DMS153 (cell line): ENCODE results near the gene CDS2.

Source experiments
- DNase-seq: peaks from one replicate; lab custom pipeline; 2025; lab: John Stamatoyannopoulos, UW

Gene CDS2

DNA sequence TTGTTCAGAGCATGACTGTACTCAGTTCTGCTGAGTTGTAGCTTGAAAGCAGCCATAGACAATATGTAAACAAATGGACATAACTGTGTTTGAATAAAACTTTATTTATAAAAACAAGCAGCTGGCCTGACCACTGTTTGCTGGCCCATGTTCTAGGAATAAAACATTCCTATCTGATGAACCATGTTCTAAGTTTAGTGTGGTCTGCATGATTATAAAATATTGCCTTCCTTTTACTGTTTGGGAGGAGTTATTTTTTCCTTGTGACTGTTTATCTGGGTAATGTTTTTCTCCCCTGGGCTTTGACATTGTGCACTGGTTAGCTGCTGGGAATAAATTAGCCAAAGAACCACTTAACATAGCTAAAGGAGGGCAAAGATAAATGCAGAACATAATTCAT lies 55.1 kb downstream of the CDS2 start:
- DNase-seq, result no peak

DNA sequence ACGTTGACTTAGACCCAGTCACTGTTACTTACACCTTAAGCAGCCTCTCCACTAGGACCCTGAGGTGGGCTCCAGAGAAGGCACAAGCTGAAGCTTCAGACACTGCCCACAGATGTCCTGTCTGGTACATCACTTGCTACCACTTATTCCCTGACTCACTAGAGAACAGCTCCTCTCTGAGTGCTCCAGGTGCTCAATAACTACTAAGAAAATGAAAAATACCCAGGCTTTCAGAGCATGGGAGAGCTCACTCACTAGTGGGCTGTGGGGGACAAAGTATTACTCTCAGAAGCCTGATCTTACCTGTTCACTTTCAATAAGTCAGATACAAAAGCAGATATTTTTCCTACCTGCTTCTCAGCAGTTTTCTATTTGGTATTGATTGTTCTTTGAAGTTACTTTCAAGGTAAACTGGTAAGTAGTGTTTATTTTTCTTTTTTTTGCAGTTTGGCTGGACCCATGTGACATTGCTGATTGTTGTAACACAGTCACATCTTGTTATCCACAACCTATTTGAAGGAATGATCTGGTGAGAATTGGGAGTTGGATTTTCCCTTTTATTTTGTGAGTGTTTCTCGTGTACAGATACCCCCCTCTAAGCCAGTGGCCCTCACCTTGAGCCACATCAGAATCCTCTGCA lies 55.9 kb downstream of the CDS2 start:
- DNase-seq, result no peak

DNA sequence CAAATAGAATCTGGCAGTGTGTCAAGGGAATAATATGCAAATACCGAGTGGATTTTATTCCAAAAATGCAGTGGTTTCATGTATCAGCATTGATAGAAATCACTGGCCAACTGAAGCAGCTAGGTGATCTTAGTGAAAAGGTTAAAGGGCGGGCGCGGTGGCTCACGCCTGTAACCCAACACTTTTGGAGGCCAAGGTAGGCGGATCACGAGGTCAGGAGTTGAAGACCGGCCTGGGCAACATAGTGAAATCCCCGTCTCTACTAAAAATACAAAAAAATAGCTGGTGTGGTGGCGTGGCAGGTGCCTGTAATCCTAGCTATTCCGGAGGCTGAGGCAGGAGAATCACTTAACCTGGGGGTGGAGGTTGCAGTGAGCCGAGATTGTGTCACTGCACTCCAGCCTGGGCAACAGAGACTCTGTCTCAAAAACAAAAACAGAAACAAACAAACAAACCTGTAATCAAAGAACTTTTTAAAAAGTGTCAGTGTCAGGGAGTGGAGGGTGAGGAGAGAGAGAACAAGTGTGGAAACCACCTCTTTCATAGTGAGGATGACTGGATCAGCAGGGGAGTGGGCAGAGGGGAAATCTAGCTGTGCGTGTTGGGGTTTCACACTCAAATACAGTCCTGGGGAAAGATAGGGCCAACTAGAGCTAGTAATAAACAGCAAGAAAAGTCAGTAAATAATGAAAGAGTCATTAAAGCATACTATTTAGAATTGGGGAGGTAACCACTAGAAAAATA lies 57.1 kb downstream of the CDS2 start:
- no peak for DNase-seq

DNA sequence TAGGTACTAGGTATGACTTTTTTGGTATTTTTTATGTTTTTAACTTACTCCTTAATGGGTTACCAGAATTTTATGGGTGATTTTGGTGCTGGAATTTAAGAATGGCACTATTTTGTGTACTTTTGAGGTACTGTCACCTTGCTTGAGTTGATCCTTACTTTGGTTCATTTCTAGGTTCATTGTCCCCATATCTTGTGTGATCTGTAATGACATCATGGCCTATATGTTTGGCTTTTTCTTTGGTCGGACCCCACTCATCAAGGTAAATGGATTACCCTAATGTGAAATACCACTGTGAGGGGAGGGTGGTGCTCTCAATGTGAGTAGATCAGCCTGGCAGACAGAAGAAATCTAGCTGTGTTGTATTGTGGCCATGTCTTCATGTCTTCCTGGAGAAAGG lies 57.9 kb downstream of the CDS2 start:
- DNase-seq, result no peak

DNA sequence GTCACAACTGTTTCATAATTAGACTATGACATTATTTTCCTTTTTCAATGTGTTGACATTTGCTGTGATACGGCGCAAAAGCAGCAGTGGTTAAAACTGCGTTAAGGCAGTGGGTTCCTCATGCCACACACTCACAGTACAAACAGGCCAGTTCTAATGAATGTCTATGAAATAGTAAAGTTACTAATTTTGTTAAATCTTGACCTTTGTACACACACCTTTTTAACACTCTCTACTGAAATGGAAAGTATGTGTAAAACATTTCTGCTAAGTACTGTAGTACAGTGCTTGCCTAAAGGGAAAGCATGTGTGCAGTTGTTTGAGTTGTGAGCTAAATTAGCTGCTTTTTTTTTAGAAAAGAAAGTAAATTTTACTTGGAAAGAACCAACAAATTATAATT lies 60.3 kb downstream of the CDS2 start:
- no peak for DNase-seq

DNA sequence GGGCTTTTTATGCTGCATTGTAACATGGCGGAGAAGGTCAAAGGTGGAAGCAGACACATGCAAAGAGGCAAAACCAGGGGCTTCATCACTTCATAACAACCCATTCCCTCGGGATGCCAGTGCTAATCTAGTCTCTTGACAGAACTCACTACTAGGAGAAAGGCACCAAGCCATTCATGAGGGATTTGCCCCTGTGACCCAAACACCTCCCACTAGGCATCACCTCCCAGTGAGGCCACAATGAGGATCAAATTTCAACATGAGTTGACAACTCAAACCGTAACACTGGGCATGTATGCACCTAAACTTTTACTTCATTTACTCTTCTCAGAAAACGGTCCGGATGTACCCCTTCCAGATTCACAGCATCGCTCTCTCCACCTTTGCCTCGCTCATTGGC lies 61.9 kb downstream of the CDS2 start:
- DNase-seq, result no peak

DNA sequence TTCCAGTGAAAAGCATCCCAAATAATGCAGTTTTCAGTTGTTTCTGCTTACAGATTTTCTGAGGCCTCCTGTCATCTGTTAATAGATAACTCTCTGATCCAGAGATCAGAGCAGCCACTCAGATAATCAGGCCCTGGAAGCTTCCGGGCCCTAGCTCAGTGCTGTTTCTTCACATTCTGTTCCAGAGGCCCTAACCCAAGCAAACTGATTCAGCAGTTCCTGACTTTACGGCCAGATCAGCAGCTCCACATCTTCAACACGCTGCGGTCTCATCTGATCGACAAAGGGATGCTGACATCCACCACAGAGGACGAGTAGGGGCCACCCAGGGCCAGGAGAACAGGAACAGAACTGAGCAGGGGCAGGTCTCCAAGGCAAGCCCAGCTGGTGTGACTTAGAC lies 63.1 kb downstream of the CDS2 start:
- DNase-seq, result no peak

DNA sequence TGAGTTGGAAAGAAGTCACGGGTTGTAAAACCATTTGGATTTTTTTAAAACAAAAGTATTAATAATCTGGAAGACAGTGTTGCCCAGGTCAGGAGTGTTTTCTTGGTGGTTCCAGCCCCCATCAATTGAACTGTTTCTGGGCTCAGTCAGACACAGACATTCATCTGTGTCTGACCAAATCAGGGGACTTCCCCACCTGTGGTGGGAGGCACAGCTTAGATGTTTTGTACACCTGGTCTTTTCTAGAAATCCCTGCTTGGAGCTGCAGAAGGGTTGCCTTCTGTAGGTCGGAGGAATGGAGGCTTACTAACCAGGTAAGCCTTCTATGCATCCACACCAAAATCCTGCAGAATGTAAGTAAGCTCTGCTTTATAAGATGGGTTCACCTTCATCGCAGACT lies 63.6 kb downstream of the CDS2 start:
- DNase-seq, result no peak

DNA sequence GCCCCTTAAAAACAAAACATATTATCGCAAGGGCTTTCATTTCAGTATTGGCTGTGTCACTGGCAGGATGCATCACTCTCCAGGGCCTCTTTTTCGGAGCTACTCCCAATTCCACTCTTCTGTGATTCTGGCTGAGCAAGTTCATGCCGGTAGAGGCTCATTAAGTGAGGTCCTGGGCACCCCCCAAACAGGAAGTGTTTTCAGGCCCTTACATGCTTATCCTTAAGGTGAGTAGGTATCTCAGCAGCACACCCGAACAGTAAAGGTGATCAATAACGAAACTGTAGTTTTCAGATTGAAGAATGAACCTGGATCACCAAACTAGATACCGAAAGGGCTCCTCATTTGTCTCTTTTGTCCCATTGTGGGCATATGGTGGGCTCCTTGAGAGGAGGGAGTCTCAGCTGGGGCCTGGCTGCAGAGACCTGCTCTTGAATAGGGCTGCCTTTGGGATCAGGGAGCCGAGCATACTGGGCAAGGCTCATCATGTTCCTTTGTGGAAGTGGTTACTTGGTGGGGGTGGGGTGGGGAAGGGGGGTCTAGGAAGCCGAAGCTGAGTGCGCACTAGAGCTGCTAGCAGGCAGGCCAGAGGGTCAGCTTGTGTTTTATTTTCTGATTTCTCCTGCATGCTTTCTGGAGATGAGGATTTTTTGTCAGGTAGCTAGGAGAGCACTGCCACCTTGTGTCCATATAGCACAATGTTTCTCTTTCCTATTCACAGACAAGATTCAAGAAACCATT lies 65.2 kb downstream of the CDS2 start:
- DNase-seq, result peak; percentile 35

DNA sequence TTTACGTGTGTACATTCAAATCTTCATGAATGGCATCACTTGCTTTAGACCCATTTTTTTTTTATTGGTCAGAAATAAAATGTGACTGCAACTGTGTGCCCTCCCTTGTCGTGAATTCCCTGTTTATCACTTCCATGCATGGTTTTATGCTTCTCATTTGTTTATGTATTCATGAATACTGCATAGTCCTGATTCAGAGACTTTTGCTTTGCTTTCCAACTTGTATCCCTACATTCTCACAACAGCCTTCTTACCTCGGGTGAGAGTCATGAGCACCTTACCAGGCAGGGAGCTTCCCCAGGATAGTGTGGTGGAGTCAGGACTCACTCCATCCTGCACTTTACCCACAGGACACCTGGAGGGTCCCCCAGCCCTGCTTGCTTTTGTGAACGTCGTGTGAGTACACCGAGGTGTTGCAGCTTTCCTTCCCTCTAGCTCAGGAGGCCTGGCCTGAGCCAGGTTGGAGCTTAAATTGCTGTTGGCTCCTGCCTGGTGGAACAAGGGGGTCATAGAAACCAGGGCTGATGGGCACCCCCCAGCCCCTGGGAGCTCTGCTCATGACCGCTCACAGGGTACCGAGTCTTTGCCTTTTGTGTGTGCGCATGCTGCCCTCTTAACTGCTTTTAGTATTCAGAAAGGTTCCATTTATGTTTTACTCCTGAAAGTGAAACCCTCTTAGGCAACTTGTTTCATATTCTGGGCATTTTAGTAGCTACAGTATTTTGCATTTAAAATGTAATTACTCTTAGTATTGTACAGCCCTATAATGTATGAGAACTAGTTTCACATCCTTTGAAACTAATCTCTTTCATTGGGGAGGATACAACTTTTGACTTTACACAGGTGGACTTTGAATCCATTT lies 66.0 kb downstream of the CDS2 start:
- DNase-seq, result no peak

DNA sequence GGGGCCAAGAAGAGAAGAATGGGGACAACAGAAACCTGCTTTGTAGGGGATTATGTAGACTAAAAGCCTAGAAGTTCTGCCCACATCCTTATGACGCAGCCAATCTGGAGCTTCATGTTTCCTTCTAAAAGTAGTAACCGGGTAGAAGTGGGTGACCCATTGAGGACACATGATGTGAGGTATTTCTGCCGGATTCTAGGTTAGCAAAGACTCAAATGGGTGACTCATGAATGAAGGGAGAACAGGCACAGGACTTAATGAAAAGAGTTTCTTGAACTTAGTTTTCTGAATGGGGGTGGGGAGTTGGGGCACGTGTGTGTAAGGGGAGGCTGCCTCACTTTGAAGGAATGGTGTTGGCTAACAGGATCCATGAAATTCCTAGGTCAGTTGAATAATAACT lies 68.8 kb downstream of the CDS2 start:
- DNase-seq, result no peak

DNA sequence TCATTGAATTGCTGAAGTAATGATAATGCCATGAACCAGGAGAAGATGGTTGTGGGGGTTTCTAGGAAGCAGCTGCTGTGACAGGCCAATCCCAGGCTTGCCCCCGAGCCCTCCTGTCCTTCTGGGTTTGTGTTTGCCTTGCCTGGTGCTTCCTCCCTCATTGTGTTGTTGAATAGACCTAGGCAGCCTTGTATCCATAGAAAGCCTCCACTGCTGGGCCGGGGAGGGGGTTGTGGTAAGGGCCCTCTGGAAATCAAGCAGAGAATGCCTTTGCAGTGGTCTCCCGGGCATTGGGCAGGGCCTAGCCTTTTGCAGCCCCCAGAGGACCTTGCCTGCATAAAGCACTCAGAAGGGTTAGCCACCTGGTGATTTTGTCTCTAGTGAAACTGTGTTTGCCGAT lies 69.3 kb downstream of the CDS2 start:
- no peak for DNase-seq

DNA sequence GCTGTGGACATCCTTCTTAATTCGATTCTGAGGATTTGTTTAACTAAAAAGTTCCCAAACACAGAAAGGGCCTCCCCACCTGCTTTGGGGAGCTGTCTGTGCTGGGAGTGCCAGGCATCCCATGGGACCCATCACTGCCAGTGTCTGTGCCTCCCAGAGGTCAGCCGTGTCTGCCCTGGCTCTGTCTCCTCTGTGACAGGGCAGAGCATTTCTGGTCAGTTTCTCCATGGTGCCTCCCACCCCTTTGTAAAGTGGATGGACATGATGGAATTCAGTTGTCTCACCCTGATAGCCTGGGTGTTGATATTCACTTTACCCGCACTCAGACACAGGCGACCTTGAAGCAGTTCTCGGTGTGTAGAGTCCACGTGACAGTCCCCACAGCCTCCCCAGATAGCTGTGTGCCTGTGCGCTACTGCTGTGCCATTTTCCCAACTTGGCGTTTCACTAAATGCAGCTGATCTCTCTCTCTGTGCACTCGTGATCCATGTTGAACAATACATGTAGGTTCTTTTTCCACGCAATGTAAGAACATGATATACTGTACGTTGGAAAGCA lies 70.5 kb downstream of the CDS2 start:
- no peak for DNase-seq

DNA sequence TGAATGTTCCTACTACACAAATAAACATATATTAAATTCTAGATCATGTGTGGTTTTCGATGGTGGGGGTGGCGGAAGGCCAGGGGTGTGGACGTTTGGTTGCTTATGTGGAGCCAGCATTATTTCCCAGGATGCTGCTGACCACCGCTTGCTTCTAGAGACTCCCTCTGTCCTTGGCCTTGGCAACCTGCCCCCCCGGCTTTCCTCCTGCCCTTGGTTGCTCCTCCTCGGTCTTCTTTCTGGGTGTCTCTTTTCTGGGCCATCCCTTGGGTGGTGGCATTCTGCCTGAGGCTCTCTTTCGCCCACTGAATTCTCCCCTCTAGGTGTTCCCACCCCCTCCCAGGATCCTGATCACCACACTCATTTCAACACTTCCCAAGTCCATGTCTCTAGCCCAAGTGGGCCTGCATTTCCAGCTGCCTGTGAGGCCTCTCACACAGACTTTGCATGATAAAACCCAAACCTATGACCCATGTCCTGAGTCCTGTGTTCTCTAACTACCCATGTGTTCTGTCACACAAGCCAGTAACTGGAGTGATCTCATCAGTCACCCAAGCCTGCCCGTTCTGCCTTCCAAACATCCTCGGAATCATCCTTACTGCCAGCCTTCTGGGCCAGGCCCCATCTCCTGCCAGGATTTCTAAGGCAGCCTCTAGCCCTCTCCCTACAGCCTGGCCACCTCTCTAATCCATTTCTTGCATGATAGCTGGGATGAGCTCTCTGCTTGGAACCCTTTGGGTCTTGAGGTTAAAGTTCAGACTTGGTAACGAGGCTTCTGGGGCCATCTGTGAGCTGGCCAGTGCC lies 71.2 kb downstream of the CDS2 start:
- no peak for DNase-seq

DNA sequence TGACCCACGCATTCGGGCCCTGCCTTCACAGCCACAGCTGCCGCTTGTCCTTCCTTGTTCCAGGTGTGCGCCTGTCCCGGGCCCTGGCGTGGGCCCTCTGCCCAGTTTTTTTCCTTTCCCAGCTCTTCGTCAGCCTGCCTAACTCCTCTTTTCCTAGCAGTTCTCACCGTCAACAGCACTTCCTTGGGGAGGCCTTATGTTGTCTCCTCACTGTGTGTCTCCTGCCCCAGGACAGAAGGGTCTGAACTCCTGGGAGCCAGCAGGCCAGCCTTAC lies 71.8 kb downstream of the CDS2 start:
- no peak for DNase-seq

DNA sequence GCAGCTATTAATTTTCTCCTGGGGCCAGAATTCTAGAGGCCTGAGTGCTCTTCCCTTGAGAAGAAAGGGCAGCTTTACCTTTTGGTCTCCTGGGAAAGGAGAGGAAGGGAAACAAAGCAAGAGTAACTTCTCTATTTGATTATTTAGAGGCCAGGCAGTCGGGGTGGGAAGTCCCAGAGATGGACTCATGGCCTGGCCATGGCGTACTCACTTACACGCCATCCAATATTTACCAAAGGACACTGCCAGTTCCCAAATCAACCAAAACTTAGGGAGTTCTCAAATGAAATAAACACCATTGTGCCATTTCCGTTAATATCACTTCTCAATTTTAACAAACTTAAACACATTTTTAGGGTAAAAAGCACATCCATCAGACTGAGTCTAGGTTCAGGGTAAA lies 76.6 kb downstream of the CDS2 start:
- no peak for DNase-seq

DNA sequence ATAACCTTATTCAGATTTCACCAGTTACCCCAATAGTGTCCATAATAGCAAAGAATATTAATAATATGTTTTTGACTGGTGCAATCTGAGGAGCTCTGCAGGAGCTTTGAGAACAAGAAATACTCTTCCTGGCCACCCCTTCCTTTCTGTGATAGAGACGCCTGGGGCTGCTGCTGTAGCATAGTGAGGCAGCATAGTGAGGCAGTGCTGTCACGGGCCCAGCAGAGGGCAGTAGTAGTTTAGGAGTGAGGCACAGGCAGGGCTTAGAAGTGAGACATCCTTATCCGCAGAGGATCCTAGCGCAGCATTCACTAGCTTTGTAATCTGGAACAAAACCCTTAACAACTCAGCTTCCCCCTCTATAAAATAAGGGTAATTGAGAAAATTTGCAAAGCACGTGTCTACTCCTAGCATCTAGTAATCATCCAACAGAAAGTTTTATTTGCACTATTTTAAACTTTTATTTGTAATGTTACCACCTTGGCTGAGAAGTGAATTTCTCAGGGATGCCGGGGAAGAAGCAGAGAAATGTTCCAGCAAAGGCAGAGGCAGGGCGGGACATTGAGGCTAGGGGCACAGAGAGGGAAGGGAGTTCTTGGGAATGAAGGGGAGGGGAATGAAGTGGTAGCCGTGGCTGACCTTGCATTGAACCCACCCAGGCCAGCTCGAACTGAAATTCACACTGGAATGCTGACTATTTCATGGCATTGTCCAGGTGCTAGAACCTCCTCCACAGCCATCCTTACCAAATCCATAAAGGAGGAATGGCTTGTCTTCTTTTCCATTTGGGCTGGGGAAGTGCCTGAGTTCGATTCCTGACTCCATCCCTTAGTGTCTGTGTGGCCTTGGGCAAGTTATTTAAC lies 78.8 kb downstream of the CDS2 start:
- peak; percentile 51 for DNase-seq

DNA sequence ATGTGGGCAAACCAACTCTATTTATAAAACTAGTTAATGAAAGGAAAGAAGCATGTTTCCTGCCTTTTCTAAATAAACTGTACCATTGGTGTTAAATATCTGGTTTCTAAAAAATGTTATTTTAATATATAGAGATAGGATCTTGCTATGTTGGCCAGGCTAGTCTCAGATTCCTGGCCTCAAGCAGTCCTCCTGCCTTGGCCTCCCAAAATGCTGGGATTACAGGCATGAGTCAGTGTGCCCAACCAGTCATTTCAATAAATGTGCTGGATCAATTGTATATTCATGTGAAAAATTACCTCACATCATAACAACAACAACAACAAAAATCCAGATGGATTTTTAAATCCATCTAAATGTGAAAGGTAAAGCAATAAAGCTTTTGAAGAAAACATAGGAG lies 80.3 kb downstream of the CDS2 start:
- DNase-seq, result no peak

DNA sequence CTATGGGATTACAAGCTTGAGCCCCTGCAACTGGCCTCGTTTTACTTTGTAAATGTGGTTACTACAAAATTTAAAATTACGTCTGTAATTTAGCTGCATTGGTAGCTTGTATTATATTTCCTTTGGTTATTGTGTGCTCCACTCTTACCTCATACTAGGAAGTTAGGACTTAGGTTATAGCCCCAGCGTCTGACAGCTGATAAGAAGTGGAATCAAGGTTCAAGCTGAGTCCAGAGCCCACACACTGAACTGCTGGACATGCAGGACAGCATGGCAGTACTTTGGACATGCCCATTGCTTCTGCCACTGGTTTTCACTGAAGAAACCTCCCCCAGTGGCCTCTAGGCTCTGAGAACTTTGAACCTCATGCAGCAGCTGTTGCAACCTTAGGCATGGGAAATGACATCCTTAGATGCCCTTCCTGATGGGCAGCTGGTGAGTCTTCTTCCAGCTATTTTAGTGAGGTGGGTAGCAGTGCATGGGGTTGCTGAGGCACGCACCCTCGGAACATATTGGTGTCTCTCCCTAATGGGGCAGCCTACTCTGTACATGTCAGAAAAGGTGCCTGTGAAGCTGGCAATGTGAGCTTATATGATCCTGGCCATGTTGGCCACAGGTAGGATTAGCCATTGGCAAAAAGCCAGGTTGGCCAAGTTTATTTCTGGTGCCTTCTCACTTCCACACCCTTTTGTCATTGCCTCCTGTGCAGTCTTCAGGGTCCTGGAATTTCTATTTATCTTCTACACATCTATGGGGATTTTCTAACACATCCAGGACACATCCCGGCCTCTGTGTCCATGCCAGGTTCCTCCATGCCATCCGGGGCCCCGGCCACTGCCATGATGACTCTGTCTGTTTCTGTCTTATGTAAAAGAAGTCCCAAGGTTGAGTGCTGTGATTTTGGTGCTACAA lies 85.3 kb downstream of the CDS2 start:
- DNase-seq, result no peak
